Brain microvascular endothelial cell (primary cell): ENCODE results near the gene RBMS3.

Experiments used
- DNase-seq: peaks from one replicate; pipeline ENCODE4 v3.0.0-alpha.2; 2020
- H3K27ac ChIP-seq: fragments of 250-450 bp; sonication (Bioruptor Pico); 2 replicates; pipeline ENCODE4 v1.5.1; 2020; ENCODE audit warnings: mild to moderate bottlenecking, moderate library complexity
- H3K27me3 ChIP-seq: fragments of 250-450 bp; sonication (Bioruptor Pico); replicated peaks from 2 replicates; pipeline ENCODE4 v1.5.1; 2020; ENCODE audit warnings: mild to moderate bottlenecking
- H3K36me3 ChIP-seq: fragments of 250-450 bp; sonication (Bioruptor Pico); replicated peaks from 2 replicates; pipeline ENCODE4 v1.5.1; 2020; ENCODE audit warnings: mild to moderate bottlenecking
- H3K4me3 ChIP-seq: 2 replicates; pipeline ENCODE4 v1.5.1; 2011; ENCODE audit warnings: low read depth, mild to moderate bottlenecking, control low read depth, low read length, moderate library complexity
- in situ Hi-C: cut with HindIII; loops from 2 replicates; pipeline ENCODE4 v1.10.0; 2017; ENCODE audit warnings: low sequenced_read_pairs, low pct_ligation_motif_present
- TF ChIP-seq, protein P1 (sequence below): IDR thresholded peaks from 2 replicates; pipeline ENCODE4 v1.5.1; 2011; ENCODE audit warnings: low read depth, mild to moderate bottlenecking, moderate library complexity, low read length, control low read depth, inconsistent platforms; ENCODE audit errors: missing control alignments

The RBMS3 gene

DNA sequence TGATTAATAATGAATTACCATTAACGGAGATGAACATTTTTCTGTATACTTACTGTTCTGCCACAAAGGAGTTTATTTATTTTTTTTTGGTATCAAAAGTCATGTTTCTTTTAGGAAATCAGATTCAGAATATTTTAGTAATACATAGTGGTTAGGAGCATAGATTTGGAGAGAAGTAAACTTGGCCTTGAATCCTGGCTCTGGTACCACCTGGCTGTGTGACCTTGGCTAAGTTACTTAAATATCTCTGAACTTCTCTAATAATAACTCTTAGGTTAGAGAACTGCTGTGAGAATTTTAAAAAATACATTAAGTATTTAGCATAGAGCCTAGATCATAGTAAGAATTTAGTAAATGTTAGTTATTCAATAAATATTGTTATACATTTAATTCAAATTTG is 309.1 kb downstream of the RBMS3 start:
- H3K36me3 ChIP-seq, result no peaks in the 10 kb centered on the region

DNA sequence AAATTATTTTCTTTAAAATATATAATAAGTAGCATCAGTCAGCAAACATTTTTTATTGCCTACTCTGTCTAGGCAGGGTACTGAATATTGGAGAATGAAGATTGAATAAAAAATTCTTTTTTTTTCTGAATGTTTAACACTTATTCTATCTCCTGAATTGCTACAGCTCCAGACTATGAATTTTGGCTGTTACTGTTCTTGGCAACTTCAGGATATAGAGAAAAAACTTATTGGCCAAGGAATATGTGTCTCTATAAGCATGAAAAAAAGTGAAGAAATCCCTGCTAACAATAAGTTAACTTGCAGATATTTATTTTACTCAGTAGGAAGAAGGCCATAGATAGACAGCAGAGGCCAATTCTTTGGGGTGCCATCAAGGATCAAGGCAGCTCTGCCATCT is 309.6 kb downstream of the RBMS3 start:
- Histone ChIP-seq H3K27ac (no peak overlapping the region), H3K4me3 (no peak overlapping the region), H3K27me3 (no peaks in the 10 kb centered on the region), H3K36me3 (no peaks in the 10 kb centered on the region)
- TF ChIP-seq, protein P1, sequence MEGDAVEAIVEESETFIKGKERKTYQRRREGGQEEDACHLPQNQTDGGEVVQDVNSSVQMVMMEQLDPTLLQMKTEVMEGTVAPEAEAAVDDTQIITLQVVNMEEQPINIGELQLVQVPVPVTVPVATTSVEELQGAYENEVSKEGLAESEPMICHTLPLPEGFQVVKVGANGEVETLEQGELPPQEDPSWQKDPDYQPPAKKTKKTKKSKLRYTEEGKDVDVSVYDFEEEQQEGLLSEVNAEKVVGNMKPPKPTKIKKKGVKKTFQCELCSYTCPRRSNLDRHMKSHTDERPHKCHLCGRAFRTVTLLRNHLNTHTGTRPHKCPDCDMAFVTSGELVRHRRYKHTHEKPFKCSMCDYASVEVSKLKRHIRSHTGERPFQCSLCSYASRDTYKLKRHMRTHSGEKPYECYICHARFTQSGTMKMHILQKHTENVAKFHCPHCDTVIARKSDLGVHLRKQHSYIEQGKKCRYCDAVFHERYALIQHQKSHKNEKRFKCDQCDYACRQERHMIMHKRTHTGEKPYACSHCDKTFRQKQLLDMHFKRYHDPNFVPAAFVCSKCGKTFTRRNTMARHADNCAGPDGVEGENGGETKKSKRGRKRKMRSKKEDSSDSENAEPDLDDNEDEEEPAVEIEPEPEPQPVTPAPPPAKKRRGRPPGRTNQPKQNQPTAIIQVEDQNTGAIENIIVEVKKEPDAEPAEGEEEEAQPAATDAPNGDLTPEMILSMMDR, result no peak
- DNase-seq, result no peak
- in situ Hi-C loops, result no loop called here

More for the DNA sequence above, 309.1 kb downstream of the RBMS3 start:
- in situ Hi-C loops, result no loop called here
- TF ChIP-seq, protein P1, result no peak
- no peak for DNase-seq
- H3K4me3 ChIP-seq, result no peak overlapping the region
- no peaks in the 10 kb centered on the region for H3K27me3 ChIP-seq
- H3K27ac ChIP-seq, result no peak overlapping the region

DNA sequence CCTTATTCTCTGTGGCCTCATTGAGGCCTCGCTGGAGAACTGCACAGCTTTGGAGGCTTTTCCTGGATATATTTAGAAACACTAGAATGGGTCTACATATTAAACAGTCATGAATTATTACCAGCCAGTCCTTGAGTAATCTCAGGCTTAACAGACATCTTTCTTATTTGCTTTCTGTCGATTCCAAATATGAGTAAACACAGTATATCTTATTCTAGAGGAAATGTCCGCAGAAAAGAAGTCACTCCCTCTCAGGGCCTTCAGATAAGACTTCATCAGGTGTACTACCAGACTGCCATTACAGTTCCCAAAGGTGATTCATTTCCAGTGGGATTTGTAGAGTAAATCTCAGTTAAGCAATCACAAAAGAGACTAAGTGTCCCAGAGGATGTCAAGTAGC is 310.7 kb downstream of the RBMS3 start:
- in situ Hi-C loops, result no loop called here
- DNase-seq, result no peak
- TF ChIP-seq, protein P1, result no peak

DNA sequence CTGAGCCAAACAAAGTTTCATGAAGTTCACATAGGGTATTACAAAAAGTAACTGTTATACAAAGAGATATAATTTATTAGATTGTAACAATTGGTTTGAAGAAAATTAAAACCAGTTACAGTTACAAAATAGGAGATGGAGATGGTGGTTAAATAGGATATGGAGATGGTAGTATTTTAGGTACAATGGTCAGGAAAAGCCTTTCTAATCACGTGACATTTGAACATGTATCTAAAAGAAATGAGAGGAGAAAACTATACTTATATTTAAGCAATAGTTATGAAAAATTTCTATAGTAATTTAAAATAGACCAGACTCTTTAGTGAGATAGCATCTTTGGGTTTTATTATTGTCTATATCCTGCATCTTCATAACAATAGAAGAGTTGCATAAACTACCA is 312.9 kb downstream of the RBMS3 start:
- Histone ChIP-seq H3K36me3 (no peaks in the 10 kb centered on the region), H3K27ac (no peak overlapping the region), H3K4me3 (no peak overlapping the region), H3K27me3 (no peaks in the 10 kb centered on the region)
- TF ChIP-seq, protein P1, result no peak
- in situ Hi-C loops, result no loop called here
- no peak for DNase-seq

More for the DNA sequence above, 310.7 kb downstream of the RBMS3 start:
- Histone ChIP-seq H3K4me3 (no peak overlapping the region), H3K27ac (no peak overlapping the region), H3K36me3 (no peaks in the 10 kb centered on the region), H3K27me3 (no peaks in the 10 kb centered on the region)

DNA sequence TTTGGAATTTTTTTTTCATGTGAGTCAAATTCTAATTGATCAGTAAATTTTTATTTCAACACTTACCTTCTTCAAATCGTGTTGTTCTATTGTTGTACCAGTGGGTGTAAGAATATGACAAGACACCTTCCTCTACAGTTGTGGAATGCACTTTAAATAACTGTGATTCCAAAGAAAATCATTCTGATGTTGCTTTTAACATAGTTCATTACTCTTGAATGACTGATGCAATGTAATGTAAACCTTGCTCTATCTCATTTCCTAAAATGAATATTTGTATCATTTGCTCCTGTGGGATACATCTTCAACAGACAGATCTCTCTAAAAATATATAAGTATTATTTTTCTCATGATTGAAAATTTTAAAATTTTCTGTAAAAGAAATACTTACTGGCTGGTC is 313.4 kb downstream of the RBMS3 start:
- TF ChIP-seq, protein P1, result no peak
- Histone ChIP-seq H3K27ac (no peak overlapping the region), H3K27me3 (no peaks in the 10 kb centered on the region), H3K4me3 (no peak overlapping the region), H3K36me3 (no peaks in the 10 kb centered on the region)
- in situ Hi-C loops, result no loop called here
- no peak for DNase-seq

DNA sequence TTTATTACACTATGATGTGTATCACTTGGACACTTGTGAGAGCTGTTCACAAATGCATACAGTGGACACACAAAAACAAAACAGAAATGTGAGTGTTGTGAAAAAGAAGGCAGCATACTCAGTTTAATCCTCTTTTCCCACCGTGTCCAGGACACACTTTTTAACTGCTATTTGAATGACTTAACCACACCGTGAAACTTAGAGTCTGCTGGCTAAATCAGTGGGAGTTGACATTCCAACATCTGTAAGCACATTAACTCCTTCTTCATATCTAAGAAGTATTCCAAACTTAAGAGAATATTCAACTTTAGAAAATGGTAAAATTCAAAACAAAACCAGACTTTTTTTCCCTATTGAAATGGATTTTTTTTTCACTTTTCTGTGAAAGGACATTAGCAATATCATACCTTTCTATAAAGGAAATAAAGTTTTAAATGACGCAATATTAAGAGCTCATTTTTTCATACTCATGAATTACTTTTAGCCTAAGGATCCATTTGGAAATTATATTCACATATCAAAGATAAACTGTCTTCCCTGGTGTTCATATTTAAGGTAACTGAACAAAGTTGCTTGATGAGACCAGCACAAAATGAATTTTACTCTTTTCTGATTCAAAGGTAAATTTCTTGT is 316.6 kb downstream of the RBMS3 start:
- H3K27me3 ChIP-seq, result no peaks in the 10 kb centered on the region
- H3K36me3 ChIP-seq, result no peaks in the 10 kb centered on the region
- no peak for DNase-seq
- TF ChIP-seq, protein P1, result no peak
- no peak overlapping the region for H3K4me3 ChIP-seq
- H3K27ac ChIP-seq, result no peak overlapping the region
- in situ Hi-C loops, result no loop called here
